Transverse colon (tissue), 4 donors: ENCODE data around the gene CACNA1C. TPM values are rescaled to one million over a fixed set of nuclear protein-coding genes. Genes with fewer than 3 reads are reported as not detected.

Experiments used
- DNase-seq: peaks from one replicate; pipeline ENCODE4 v3.0.0-alpha.2; 2019
- H3K27ac ChIP-seq, 4 donors: fragments of 200-600 bp; sonication (generic); 2 replicates each; pipeline ENCODE4 v1.5.1; 2016 to 2018; ENCODE audit warnings: inconsistent platforms in 4 of 4
- H3K27me3 ChIP-seq: fragments of 200-600 bp; sonication (generic); 2 replicates; pipeline ENCODE4 v1.5.1; 2017; ENCODE audit warnings: inconsistent platforms
- H3K36me3 ChIP-seq, 4 donors: fragments of 200-600 bp; sonication (generic); 2 replicates each; pipeline ENCODE4 v1.5.1; 2017 to 2019; ENCODE audit warnings: inconsistent platforms in 4 of 4
- H3K4me1 ChIP-seq, 4 donors: fragments of 200-600 bp; sonication (generic); 2 replicates each; pipeline ENCODE4 v1.5.1; 2017 to 2020; ENCODE audit warnings: inconsistent platforms in 4 of 4
- H3K4me3 ChIP-seq, 4 donors: fragments of 200-600 bp; sonication (generic); 1 replicate in 1 of 4; 2 replicates in 3 of 4; pipeline versions ENCODE4 v1.5.1 to v1.6.1; 2017 to 2019; ENCODE audit warnings: inconsistent platforms in 4 of 4
- H3K9me3 ChIP-seq, 2 donors: fragments of 200-600 bp; sonication (generic); 2 replicates each; pipeline ENCODE4 v1.5.1; 2017 to 2019; ENCODE audit warnings: inconsistent platforms in 2 of 2
- CTCF ChIP-seq, 5 experiments: fragments of 200-600 bp in 3 of 5; fragments of 450-650 bp in 2 of 5; sonication (generic) in 3 of 5; IDR thresholded peaks; 1 replicate in 2 of 5; 2 replicates in 3 of 5; pipeline ENCODE4 v1.5.1; 2016 to 2017; ENCODE audit warnings: antibody characterized with exemption in 5 of 5, inconsistent platforms in 3 of 5, mild to moderate bottlenecking in 2 of 5, moderate library complexity in 1 of 5
- EP300 ChIP-seq: sonication (generic); formaldehyde crosslinking; IDR thresholded peaks from one replicate; pipeline ENCODE4 v1.6.1; 2017; ENCODE audit warnings: antibody characterized with exemption, low read depth
- POLR2A ChIP-seq: fragments of 450-650 bp; IDR thresholded peaks from one replicate; pipeline ENCODE4 v1.6.1; 2016; ENCODE audit warnings: antibody characterized with exemption, mild to moderate bottlenecking, moderate library complexity
- POLR2AphosphoS5 ChIP-seq, 3 donors: sonication (generic); formaldehyde crosslinking; IDR thresholded peaks; one replicate each; pipeline ENCODE4 v1.6.1; 2016; ENCODE audit warnings: antibody characterized with exemption in 3 of 3
- WGBS, 2 donors: methylation state at CpG; one replicate each; pipeline ENCODE4 v1.1.5; 2018; ENCODE audit warnings: low coverage in 1 of 2; 5-methylcytosine and 5-hydroxymethylcytosine counted together
- in situ Hi-C, 4 donors: fragments of 200-750 bp; cut with MboI; loops; one replicate each; pipeline versions ENCODE4 v1.15.0 to v1.15.1; 2017; ENCODE audit warnings: low sequenced_read_pairs in 3 of 4, low pct_ligation_motif_present in 1 of 4, low pct_unique_long_range_greater_than_20kb in 1 of 4
- intact Hi-C: fragments of 100-400 bp; cut with DNase I; formaldehyde crosslinking; loops from one replicate; pipeline ENCODE4 v1.15.1; 2023; ENCODE audit warnings: low total_unique reads
- total RNA-seq, 4 donors: library from RNA; depleted of rRNA; stranded (reverse); fragments of >200 nt; gene quantifications; one replicate each; pipeline ENCODE4 v1.1.0, GENCODE V29; 2016

The CACNA1C gene
- total RNA-seq, 4 donors from 2014 or later = 18.8 to 35.2 (median 24.8) TPM

- DNase-seq = no peak
- H3K27me3 ChIP-seq = no peaks in the 10 kb centered on the region
- in situ Hi-C loops (no loop called here), intact Hi-C loops (no loop called here)
- H3K36me3 ChIP-seq = no peaks in the 10 kb centered on the region
- TF ChIP-seq EP300 (no peak), POLR2A (no peak)
- H3K9me3 ChIP-seq = no peaks in the 10 kb centered on the region
- 85% methylated on average over 10 of the region's 10 CpGs; no CpG with 5 or more reads in 1 of the 2 donors for WGBS, 2 donors
- H3K4me3 ChIP-seq = no peak overlapping the region
- no peak overlapping the region for H3K27ac ChIP-seq
- no peaks in the 10 kb centered on the region for H3K4me1 ChIP-seq
These were observed 564.0 kb downstream of the CACNA1C start for GRCh38 chr12:2616763-2617162.

GRCh38 chr12:2617365-2617764 lies 564.6 kb downstream of the CACNA1C start:
- intact Hi-C loops (no loop called here), in situ Hi-C loops (no loop called here)
- TF ChIP-seq CTCF (IDR thresholded peaks at IDR 0.05) (no peak), POLR2AphosphoS5 (IDR thresholded peaks at IDR 0.05) (no peak), EP300 (no peak), POLR2A (no peak)
- Histone ChIP-seq H3K9me3 (no peaks in the 10 kb centered on the region), H3K27ac (no peak overlapping the region), H3K4me1 (no peaks in the 10 kb centered on the region), H3K4me3 (no peak overlapping the region), H3K27me3 (no peaks in the 10 kb centered on the region), H3K36me3 (no peaks in the 10 kb centered on the region)
- no peak for DNase-seq
- WGBS, 2 donors = 86 to 100% methylated on average over 2 to 8 of the region's 8 CpGs

- Histone ChIP-seq H3K27ac (no peak overlapping the region), H3K27me3 (no peaks in the 10 kb centered on the region), H3K36me3 (no peaks in the 10 kb centered on the region), H3K4me3 (no peak overlapping the region), H3K4me1 (no peaks in the 10 kb centered on the region), H3K9me3 (no peaks in the 10 kb centered on the region)
- intact Hi-C loops = no loop called here
- WGBS, 2 donors = 60 to 84% methylated on average over 1 to 12 of the region's 12 CpGs
- in situ Hi-C loops = no loop called here
- no peak for DNase-seq
- TF ChIP-seq CTCF (IDR thresholded peaks at IDR 0.05) = no peak
- no peak for TF ChIP-seq POLR2AphosphoS5 (IDR thresholded peaks at IDR 0.05)
- no peak for TF ChIP-seq EP300
- TF ChIP-seq POLR2A = no peak
These were observed 565.7 kb downstream of the CACNA1C start for GRCh38 chr12:2618291-2618995.

GRCh38 chr12:2619136-2619535 lies 566.3 kb downstream of the CACNA1C start:
- no peaks in the 10 kb centered on the region for H3K36me3 ChIP-seq
- H3K27ac ChIP-seq = no peak overlapping the region
- no peaks in the 10 kb centered on the region for H3K4me1 ChIP-seq
- no peak overlapping the region for H3K4me3 ChIP-seq
- no peak for DNase-seq
- 88% methylated on average over 5 of the region's 5 CpGs; no CpG with 5 or more reads in 1 of the 2 donors for WGBS, 2 donors
- H3K9me3 ChIP-seq = no peaks in the 10 kb centered on the region
- intact Hi-C loops (no loop called here), in situ Hi-C loops (no loop called here)
- H3K27me3 ChIP-seq = no peaks in the 10 kb centered on the region
- no peak for TF ChIP-seq EP300
- TF ChIP-seq POLR2AphosphoS5 (IDR thresholded peaks at IDR 0.05) = no peak
- TF ChIP-seq CTCF (IDR thresholded peaks at IDR 0.05) = no peak
- no peak for TF ChIP-seq POLR2A

- 71 to 79% methylated on average over 3 to 6 of the region's 6 CpGs for WGBS, 2 donors
- no peak overlapping the region for H3K4me3 ChIP-seq
- intact Hi-C loops (no loop called here), in situ Hi-C loops (no loop called here)
- TF ChIP-seq POLR2A (no peak), POLR2AphosphoS5 (IDR thresholded peaks at IDR 0.05) (no peak), EP300 (no peak), CTCF (IDR thresholded peaks at IDR 0.05) (no peak)
- no peaks in the 10 kb centered on the region for H3K27me3 ChIP-seq
- no peaks in the 10 kb centered on the region for H3K9me3 ChIP-seq
- no peaks in the 10 kb centered on the region for H3K4me1 ChIP-seq
- no peak for DNase-seq
- H3K36me3 ChIP-seq = no peaks in the 10 kb centered on the region
- H3K27ac ChIP-seq = no peak overlapping the region
These were observed 569.7 kb downstream of the CACNA1C start for GRCh38 chr12:2622460-2622859.
